Right renal cortex interstitium (tissue), 3 donors: ENCODE results near the gene RASGRF1. TPM values are rescaled to one million over a fixed set of nuclear protein-coding genes. Genes with fewer than 3 reads are reported as not detected.

Source experiments
- DNase-seq, 3 donors: peaks; one replicate each; pipeline ENCODE4 v3.0.0-alpha.2; 2013; ENCODE audit warnings: low read depth in 3 of 3, low spot score in 2 of 3
- polyA plus RNA-seq, 3 donors: library from polyadenylated mRNA; unstranded; fragments of 120-200 nt; gene quantifications; one replicate each; pipeline ENCODE4 v1.2.1, GENCODE V29; 2013; ENCODE audit not compliant: insufficient read length in 3 of 3

Gene RASGRF1
- polyA plus RNA-seq, 3 donors: 0.21 to 0.82 (median 0.43) TPM

DNA sequence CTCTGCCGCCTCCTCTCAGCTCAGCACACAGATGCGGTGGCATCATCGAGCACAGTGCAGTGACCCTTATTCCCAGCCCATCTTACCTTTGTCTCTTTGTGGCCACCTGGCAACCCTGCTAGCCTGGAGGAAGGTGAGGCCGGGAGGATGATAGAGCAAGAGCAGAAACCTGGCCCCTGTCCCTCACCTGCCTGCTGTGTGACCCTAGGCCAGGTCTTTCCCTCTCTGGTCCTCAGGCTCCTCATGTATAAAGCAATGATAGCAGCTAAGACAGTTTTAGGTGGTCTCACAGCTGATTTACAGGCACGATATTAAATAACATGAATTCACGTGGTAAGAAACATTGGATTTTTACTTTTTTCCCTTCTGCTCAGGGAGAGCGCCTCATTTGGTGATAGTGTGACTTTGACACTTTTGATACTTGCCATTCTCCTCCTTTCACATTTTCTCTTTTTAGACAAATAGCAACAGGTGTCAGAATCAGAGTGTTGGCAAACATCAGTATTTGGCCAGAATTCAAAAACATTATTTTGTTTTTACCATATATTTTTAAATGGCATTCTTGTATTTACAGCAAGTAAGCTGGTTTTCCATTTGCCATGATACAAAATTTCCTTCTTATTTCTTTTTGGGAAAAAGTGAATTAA is 116.2 kb downstream of the RASGRF1 start:
- no peak for DNase-seq

DNA sequence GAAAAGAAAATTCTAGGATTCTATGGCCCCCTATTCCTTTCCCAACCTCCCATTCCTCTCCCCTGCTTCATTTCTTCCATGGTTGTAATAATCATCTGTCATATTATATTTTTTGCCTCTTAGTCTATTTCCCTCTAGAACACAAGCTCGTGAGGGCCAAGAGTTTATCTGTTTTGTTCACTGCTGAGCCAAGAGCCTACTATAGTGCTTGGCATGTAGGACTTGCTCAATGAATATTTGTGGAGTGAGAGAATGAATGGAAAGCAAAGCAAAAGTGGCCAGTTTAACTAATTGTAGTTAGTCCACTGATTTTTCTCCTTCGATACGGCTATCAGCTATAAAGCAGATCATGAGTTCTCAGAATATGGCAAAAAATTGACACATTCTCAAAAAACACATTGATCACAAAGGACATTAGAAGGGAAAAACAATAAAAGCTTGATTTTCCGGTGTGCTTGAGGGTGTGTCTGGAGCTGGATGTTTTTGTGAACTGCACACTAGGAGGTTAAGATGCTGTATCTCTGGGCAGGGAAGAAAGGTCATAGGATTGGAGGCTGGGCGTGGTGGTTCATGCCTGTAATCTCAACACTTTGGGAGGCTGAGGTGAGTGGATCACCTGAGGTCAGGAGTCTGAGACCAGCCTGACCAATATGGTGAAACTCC is 120.8 kb downstream of the RASGRF1 start:
- DNase-seq: no peak

DNA sequence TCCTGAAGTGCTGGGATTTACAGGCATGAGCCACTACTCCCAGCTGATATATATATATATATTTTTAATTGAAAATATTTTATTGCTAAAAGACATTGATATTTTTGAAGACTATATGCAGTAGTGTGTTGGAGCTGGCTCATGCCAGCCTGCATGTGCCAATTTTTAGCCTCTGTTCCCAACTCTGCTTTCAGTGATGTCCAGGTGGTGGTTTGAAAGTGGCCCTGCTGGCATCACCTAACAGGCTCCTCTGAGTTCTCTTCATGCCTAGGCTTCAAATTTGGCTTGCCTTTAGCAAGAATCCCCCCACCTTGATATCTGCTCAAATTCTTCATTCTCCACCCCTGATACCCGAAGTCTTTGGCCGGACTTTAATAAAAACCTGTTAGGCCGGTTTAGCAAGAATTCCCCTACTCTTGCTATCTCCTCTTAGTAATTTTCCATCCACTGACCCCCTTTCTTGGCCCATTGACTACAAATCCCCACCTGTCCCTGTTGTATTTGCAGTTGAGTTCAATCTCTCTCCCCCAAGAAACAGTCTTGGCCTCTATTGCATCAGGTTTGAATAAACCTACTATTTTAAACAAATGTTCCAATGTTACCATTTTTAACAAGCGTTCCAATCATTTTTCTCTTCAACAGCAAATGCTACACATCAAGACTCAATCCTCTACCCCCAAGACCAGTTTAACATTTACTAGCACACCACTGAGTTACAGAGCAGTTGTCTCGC is 121.9 kb downstream of the RASGRF1 start:
- DNase-seq: no peak

DNA sequence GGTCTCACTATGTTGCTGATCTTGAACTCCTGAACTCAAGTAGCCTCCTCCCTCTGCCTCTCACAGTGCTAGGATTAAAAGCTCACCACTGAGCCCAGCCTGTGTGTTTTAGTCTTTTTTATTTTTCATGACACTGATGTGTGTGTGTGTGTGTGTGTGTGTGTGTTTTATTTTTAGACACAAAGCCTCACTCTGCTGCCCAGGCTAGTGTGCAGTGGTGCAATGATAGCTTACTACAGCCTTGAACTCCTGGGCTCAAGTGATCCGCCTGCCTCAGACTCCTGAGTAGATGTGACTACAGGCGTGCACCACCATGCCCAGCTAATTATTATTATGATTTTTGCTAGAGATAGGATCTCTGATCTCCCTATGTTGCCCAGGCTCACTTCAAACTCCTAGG is 122.5 kb downstream of the RASGRF1 start:
- no peak for DNase-seq

DNA sequence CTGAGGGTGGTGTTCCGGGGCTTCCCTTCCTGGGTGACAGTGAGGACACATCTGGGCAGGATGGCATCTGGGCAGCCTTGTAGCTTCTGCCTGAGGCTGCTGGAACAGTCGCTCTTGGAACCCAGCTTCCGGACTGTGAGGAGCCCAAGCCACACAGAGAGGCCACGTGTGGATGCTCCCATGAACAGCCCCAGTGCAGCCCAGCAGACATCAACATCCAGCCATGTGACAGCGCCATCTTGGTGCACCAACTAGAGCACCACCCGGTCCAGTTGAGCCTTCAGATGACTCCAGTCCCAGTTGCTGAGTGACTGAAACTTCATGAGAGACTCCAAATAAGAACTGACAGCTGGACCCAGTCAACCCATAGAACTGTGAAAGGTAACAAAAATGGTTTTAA is 130.3 kb downstream of the RASGRF1 start:
- no peak for DNase-seq

DNA sequence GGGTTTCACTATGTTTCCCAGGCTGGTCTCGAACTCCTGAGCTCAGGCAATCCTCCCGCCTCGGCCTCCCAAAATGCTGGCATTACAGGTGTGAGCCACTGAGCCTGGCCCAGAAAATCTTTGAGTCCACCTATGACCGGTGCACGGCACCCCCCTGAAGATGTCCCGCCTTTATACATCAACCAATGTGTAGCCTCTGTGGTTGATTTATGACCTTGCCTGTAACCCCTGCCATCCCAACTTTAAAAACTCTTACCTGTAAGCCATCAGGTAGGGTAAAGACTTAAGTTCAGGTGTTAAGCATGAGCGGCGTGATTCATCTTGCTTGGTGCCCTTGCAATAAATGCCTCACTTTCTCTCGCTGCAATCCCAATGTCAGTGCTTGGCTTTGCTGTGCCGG is 131.2 kb downstream of the RASGRF1 start:
- no peak for DNase-seq

DNA sequence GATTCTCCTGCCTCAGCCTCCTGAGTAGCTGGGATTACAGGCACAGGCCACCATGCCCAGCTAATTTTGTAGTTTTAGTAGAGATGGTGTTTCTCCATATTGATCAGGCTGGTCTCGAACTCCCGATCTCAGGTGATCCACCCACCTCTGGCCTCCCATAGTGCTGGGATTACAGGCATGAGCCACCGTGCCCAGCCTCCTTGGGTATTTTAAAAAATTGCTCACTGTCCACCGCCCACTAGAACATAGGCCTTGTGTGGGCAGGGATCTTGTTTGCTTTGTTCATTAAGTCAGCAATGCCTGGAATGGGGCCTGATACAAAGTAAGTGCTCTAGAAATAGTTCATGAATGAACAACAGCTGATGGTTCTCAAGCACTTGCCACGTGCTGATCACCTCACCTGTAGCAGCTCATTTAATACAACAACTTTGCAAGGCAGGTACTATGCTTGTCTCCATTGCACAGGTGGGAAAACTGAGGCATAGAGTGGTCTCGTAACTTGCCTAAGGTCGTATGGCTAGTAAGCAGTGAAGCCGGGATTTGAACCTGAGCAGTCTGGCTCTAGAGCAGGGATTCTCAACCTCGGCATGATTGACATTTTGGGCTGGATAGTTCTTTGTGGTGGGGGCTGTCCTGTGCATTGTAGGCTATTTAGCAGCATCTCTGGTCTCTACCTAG is 133.0 kb downstream of the RASGRF1 start:
- DNase-seq: no peak

DNA sequence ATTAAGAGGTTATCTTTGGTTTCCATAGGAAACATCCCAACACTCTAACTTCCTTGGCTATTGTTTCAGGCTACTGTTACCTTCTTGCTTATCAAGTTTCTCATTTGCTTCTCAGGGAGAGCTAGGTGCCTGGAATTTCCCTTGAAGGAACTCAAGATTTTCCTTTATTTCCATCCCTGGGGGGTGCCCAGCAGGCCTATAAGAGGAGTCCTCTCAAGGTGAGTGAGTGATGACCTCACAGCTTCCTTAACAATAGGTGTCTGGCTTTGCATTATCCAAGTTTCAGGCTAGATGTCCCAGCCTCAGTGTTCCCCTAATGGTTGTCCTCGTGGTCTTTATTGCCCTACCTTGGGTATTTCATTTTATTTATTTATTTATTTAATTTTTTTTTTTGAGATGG is 133.6 kb downstream of the RASGRF1 start:
- DNase-seq: no peak

DNA sequence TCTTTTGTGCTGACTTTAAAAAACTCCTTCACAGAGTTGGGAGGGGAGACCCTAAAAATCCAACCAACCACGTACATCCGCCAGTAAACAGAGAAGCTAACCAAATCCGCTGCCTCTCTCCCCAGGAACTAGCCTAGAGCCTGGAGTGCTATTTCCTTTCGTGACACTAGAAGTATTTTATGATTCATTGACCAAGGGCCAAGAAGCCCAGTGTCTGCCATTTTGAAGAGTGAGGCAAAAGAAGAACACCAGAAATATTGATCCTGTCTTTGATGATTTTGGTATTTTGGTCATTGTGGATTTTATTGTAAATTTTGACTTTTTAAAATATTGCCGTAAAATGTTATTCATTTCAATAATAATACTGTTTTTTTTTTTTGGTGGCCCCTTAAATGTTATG is 135.2 kb downstream of the RASGRF1 start:
- DNase-seq: no peak

DNA sequence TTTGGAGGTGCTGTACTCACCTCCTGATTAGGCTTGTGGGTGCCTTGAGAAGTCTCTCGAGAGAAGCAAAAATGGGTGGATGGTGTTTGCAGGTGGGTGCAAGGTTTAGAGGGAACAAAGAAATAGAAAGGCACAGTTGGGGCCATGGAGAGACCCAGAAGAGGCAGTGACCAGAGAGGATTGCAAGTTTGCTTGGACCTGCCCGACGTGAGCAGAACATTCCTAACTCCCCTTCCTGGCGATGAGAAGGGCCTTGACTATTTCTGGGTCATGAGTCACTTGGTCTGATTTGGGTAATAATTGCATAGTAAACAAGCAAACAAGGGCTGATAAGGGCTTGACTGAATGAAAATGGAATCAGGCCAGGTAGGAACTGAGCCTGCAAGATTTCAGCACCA is 138.7 kb downstream of the RASGRF1 start:
- no peak for DNase-seq

DNA sequence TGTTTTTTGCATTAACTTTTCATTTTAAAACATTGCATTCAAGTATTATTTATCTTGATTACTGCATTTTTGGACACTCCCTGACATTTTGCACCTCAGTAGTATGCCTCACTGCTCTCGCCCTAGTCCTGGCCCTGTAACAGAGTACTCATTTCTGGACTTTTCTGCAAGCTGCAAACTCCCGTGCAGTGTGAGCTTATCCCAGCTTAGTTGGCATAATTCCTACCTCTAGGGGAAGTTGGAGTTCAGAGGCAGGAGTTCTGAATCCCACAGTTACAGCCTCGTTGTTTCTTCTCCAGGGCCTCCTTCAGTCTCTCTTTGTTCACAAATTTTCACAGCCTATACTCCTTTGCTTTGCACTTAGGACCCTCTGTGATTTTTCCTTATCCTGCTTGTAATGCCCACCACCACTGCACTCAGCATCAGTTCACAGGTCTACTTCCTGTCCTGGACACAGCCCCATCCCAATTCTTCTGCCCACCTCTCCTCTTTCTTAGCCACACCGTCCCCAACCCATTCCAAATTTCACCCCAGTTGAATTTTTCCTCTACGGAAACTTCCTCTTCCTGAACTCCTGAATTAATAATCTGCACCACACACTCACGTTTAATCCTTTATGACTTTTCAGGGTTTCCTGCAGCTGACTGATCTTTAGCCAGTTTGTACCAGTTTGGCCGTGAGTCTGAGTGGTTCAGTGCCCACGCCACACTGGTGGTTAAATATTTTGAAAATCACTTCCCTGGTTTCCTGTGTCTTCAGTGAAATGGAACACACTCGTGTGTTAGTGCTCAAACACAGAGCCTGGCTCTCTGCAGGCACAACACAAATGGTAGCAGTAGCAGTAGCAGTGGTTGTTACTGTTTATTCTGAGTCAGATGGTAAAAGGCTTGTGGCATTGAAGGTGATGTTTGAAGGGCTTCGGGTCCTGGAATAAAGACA is 139.4 kb downstream of the RASGRF1 start:
- DNase-seq: no peak

DNA sequence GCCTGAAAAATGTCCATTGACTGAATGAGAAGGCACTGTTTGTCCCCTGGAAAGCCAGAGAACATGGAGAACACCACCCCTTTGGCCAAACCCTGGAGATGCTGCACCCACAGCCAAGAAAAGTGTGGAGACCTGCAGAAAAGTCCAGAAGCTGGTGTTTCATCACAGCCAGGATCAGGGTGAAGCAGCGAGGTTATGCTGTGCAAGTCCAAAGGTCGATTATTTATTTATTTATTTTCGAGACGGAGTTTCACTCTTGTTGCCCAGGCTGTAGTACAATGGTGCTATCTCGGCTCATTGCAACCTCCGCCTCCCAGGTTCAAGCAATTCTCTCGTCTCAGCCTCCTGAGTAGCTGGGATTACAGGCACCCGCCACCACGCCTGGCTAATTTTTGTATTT is 140.2 kb downstream of the RASGRF1 start:
- no peak for DNase-seq

DNA sequence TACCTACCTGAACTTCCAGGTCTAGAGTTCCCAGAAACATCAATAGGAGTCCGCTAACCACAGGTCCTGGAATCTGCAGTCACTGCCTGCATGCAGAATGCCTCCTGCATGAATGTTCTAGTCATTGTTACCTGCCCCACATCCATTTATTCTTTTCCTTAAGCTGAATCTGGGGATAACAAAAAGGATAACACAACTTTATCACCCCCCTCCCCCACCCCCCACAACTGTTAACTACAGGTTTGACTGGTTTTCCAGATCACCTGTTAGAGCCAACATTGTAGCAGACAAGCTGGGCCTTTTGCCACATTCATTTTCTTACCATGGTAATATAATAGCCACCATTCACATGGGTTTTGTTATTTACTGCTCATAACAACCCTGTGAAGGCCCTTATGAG is 141.1 kb downstream of the RASGRF1 start:
- DNase-seq: no peak

DNA sequence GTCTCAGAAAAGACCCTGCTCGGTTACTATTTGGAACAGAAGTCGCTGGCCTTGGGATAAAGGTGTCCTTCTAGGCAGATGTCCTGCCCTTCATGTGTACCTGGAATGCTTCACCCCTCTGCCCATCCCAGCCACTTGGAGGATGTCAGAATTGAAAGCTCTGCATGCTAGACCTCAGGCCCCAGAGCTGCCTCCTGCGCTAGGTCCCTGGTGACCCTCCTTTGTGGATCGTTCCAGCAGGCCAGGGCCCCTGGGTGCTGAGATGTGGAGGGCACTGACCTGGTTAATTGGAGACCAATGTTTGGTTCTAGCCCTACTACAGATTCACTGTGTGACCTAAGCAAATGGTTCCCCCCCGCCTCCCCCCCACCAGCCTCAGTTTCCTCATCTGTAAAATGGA is 143.1 kb downstream of the RASGRF1 start:
- no peak for DNase-seq

DNA sequence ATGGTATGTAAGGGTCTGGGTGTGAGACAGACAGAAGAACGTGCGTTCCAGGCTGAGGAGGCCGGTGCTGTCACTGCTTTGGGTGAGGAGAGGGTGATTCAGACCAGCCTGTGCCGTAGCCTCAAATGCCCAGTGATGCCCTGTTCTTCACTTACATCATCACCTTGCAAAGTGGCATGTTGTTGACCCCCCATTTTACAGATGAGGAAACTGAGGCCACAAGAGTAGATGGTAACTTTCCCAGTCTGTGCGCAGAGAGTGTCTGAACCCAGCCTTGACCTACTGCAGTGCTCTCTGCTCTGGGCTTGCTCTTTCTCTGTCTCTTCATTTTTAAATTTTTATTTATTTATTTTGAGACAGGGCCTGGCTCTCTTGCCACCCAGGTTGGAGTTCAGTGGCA is 144.1 kb downstream of the RASGRF1 start:
- DNase-seq: no peak

DNA sequence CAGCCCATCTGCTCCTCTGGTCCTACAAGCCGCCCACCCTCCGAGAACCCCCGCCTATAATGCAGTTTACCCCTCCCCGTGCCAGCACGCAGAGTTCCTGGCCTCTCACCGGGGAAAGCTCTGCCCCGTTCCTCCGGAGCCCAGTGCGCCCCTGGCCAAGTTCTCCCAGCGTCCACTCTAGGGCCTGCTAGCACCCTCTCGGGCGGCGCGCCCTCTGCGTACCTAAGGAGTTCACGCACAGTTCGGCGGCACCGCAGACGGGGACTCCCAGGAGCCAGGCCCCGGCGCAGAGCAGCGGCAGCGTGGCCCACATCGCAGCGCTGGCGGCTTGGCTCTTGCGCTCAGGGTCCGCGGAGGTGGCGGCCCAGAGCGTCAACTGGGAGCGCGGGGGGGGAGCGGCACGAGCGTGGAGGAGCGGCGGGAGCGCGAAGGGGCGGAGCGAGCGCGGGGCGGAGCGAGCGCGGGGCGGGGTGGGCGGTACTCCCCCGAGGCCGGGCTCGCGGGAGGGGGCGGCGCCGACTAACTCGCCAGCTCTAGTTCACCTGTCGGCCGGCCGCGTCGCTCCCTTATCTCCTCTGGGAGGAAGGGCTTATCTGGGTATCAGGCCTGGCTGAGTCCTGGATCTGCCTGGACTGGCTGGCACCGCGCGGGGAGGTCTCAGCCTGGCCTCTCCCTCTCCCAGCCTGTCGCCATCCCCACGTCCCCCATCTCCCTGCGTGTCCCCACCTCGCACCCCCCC is 145.7 kb downstream of the RASGRF1 start, which contains the start of gene CTSH:
CTSH (minus strand) TSS at position 378 of the 739 bp plus-strand sequence; CDS start at position 313, 65 bp downstream.
- DNase-seq: no peak

DNA sequence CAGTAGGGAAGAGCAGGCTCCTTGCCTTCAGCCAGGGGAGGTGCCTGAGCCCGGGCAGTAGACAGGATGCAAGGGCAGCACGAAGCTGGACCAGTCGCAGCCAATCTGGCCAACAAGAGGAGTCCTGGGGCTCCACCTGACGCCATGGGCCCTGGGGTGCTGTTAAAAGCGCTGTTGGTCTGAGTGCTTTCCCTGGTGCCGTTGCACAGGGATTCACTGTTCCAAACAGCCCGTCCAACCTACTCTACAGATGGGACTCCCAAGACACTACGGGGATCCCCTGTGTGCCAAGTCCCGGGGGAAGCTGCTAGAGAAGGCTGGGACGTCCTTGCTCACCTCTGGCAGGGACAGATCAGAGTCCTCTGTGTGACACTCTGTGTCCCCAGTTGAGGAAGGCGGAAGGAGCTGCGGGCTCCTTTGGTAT is 146.4 kb downstream of the RASGRF1 start:
- no peak for DNase-seq

DNA sequence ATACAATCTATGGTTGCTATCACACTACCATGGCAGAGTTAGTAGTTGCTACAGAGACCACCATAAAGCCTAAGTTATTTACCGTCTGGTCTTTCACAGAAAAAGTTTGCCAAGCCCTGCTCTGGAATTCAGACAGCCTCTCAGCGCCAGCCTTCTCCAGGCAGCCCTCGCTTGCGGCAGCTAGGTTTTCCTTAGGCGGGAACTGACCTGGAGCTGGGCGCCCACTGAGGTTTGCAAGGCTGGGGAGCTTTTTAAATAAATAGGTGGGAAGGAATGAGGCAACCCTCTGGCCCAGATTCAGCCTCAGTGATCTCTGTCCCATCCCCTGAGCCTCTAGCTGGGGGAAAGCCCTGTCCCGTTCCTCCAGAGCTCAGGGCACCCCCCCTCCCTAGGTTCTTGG is 146.9 kb downstream of the RASGRF1 start:
- no peak for DNase-seq

DNA sequence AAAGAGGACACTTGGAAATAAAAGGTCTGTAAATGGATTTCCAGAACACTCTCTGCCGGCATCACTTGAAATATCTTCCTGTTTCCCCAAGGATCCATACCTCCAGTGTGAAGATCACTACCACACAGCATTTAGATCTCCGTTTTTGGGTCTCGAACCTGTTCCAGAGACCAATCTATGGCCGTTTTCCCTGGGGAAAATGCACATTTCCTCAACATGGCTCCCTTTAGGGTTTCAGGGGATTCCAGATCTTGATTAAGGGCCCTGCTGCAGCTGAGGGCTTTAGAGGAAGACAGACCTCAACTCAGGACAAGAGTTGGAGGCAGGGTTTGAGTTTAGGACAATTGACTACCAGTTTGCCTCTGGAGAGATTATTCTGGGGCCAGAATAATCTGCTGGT is 147.8 kb downstream of the RASGRF1 start:
- DNase-seq: no peak
